WERI-Rb-1 (cell line): ENCODE measurements around the gene SPDYE2.
A peak's percentile ranks its signal among the peaks of the same experiment; 100 is the strongest.
"Not testable (repeated sequence)": the region's sequence is repeated elsewhere in the genome, so short reads cannot be mapped to it uniquely, and the experiment has no call there.

Experiments used
- DNase-seq: peaks from one replicate; pipeline ENCODE4 v3.0.0-alpha.2; 2020
- H3K27ac ChIP-seq: fragments of 250-450 bp; sonication (Bioruptor Pico); 2 replicates; pipeline ENCODE4 v1.5.1; 2020; ENCODE audit warnings: mild to moderate bottlenecking, moderate library complexity
- H3K27me3 ChIP-seq: fragments of 250-450 bp; sonication (Bioruptor Pico); 2 replicates; pipeline ENCODE4 v1.5.1; 2021; ENCODE audit warnings: mild to moderate bottlenecking, low read depth, moderate library complexity; ENCODE audit not compliant: insufficient read depth, severe bottlenecking
- H3K36me3 ChIP-seq: fragments of 250-450 bp; sonication (Bioruptor Pico); 2 replicates; pipeline ENCODE4 v1.5.1; 2020; ENCODE audit warnings: mild to moderate bottlenecking, moderate library complexity
- H3K4me3 ChIP-seq: 2 replicates; pipeline ENCODE4 v1.5.1; 2011; ENCODE audit warnings: low read depth, mild to moderate bottlenecking, control low read depth, low read length
- H3K9me3 ChIP-seq: fragments of 250-450 bp; sonication (Bioruptor Pico); 2 replicates; pipeline ENCODE4 v1.5.1; 2021; ENCODE audit warnings: mild to moderate bottlenecking, moderate library complexity; ENCODE audit not compliant: severe bottlenecking

Gene SPDYE2, protein sequence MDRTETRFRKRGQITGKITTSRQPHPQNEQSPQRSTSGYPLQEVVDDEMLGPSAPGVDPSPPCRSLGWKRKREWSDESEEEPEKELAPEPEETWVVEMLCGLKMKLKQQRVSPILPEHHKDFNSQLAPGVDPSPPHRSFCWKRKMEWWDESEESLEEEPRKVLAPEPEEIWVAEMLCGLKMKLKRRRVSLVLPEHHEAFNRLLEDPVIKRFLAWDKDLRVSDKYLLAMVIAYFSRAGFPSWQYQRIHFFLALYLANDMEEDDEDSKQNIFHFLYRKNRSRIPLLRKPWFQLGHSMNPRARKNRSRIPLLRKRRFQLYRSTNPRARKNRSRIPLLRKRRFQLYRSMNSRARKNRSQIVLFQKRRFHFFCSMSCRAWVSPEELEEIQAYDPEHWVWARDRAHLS

DNA sequence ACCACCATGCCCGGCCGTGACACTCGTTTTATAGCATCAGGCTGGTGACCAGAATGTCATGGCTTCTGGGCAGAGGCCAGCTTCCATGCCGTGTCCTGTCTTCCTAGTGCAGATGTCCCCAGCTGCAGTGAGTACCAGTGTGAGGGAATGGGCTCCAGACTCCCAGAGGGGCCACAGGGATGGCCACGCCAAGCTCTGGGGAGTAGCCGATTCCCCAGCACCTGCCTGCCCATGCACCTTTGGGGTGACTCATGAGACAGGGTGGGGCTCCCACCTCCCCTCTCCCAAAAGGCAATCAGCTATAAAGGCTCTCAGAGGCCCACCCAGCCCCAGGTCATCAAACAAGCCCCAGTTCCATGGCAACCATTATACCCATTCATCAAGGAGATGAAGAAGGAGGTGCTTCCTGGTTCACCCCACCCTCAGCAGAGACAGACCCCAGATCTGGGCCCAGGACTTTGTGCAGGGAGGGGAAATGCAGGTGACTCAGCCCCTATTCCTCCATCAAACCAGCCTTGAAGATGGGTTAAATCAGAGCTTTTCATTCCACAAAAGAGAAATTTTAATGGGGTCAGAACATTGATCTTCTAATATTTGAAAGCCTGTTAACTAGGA, at the start of gene SPDYE2:
TSS of gene SPDYE2 (plus strand) at position 419 of the 615 bp plus-strand sequence. CDS start 2,030 bp downstream, outside the sequence.
- not testable (repeated sequence) for H3K36me3 ChIP-seq, H3K27me3 ChIP-seq, H3K4me3 ChIP-seq, H3K9me3 ChIP-seq, DNase-seq, H3K27ac ChIP-seq

DNA sequence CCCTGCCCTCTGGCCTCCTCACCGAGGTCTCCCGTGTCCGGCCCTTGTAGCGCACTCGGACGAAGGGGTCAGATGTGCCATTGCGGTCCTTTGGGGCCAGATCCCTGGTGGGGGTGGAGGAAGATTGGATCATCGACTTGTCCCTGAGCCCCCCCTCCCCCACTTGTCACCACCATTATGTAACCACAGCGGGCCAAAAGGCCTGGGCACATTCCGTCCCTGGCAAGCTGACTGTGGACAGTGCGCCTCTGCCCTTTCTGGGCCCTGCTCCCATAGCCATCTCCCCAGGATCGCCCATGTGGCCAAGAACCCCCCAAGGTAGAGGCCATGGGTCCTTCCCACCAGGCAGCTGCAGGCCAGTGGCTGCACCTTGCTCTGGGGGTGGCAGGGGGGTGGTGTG, 47.9 kb upstream of the SPDYE2 start:
- H3K9me3 ChIP-seq, H3K27ac ChIP-seq, H3K4me3 ChIP-seq, H3K36me3 ChIP-seq, DNase-seq, H3K27me3 ChIP-seq: not testable (repeated sequence)

DNA sequence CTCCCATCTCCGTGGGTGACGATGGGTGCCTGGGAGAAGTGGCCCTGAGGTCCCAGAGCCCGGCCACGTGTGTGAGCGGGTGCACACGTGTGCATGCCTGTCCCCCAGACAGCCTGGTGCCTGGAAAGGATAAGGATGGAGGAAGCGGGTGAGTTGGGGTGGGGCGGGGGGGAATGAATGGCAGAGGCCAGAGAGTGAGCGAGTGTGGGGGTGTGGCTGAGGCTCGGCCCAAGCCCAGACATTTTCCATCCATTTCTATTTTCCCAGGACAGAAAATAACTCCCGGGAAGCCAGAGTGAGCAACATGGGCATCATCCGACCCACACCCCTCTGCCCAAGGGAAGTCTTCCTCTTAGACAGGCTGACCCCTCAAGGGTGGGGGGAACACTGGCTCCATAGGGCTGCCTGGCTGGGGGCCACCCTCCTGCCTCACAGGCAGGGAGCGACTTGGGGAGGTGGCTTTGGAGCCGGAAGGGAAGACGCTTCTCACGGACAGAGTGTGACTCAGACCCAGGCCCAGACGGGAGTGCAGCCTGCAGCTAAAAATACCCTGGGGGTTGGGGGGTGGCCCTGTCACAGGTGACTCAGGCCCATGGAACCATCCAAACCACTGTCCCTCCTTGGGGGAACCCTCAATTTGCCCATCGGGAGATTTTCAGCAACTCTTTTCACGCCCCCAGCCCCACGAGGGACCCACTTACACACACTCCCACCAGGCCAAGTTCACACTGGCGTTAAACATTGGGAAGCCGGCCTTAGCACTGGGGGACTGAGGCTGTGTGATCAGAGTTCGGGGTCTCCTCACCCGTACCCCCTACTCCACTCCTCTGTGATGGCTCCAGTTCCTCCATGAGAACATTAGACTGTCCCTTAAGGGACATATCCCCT, 45.5 kb upstream of the SPDYE2 start:
- not testable (repeated sequence) for H3K4me3 ChIP-seq, H3K27ac ChIP-seq, H3K9me3 ChIP-seq, H3K36me3 ChIP-seq, DNase-seq, H3K27me3 ChIP-seq

DNA sequence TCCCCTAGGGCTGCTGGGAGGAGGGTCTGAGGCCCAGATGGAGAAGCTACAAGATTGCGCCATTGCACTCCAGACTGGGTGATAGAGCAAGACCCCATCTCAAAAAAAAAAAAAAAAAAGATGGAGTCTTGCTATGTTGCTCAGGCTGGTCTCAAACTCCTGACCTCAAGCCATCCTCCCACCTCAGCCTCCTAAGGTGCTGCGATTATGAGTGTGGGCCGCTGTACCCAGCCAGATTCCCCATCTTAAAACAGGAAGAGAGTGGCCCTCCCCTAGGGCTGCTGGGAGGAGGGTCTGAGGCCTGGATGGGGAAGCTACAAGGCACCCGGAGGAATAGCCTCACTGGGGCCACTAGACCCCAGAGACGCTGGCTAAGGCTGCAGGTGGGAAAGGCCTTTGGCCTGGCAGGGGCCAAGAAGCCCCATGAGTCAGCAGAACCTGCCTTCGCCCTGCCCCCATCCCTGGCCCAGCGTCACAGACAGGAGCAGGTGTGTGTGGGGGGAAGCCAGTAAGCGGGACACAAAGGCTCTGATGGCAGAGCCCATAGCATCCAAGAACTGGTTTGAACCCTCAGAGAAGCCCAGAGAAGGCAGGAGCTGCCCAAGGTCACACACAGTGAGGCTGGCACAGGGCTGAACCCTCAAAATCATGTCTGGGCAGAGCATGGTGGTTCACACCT, 43.5 kb upstream of the SPDYE2 start:
- H3K36me3 ChIP-seq, H3K27ac ChIP-seq, H3K27me3 ChIP-seq, H3K4me3 ChIP-seq, DNase-seq, H3K9me3 ChIP-seq: not testable (repeated sequence)

DNA sequence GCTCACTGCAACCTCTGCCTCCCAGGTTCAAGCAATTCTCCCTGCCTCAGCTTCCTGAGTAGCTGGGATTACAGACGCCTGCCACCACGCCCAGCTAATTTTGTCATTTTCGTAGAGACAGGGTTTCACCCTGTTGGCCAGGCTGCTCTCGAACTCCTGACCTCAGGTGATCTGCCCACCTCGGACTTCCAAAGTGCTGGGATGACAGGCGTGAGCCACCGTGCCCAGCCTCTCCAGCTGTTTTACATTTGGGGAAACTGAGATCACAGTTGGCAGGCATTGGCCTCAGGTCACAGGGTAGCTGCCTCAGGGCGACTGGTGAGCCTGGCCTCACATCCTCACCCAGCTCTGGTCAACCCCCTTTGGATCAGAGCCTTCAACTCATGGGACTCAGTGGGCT, 40.5 kb upstream of the SPDYE2 start:
- H3K4me3 ChIP-seq, H3K27me3 ChIP-seq, H3K36me3 ChIP-seq, DNase-seq, H3K27ac ChIP-seq, H3K9me3 ChIP-seq: not testable (repeated sequence)

DNA sequence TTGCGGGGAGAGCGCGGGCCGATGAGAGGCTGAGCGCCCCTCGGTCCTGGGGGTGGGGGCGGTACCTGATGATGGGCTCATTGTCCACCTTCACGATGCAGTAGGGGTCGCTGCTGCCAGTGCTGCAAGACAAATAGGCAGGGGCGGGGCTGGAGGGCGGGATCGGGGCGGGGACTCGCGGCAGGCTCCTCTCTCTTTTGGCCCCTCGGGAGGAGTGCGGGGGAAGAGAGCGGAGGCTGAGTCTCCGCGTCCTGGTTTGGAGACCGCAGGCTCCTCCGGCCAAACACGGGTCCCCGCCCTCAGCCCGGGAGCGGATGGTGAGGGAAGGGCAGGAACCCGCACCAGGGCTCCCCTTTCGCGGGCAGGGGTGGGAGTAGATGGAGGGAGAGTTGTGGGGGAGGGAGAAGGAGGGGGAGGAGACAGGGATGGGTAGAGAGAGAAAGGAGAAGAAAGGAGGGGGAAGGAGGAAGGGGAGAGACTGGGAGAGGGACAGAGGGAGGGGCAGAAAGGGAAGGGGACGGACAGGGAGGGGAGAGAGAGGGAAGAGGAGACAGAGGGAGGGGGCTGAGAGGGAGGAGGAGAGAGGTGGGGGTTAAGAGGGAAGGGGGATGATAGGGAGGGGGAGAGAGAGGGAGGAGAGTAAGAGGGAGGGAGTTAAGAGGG, 39.0 kb upstream of the SPDYE2 start:
- DNase-seq, H3K9me3 ChIP-seq, H3K36me3 ChIP-seq, H3K27me3 ChIP-seq, H3K4me3 ChIP-seq, H3K27ac ChIP-seq: not testable (repeated sequence)

DNA sequence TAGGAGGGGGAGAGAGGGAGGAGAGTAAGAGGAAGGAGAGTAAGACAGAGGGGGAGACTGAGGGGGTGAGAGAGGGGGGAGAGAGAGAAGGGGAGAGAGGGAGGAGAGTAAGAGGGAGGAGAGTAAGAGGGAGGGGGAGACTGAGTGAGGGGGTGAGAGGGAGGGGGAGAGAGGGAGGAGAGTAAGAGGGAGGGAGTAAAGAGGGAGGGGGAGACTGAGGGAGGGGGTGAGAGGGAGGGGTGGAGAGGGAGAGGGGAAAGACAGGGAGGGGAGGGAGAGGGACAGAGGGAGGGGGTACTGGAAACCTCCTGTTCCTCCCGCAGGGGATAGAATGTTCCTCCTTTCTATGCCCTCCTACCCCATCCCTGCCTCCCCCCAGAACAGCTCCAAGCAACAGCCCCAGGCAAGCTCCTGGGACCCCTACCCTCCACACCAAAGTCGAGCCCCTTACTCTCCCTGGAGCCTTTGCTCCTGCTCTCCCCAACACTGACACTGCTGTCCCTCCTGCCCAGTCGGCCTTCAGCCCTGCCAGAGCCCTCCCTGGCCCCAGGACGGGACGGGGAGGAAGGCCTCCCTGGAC, 38.3 kb upstream of the SPDYE2 start:
- peak overlapping the region; percentile 8 for H3K4me3 ChIP-seq
- H3K36me3 ChIP-seq, H3K27me3 ChIP-seq, H3K27ac ChIP-seq, H3K9me3 ChIP-seq: not testable (repeated sequence)
- DNase-seq, result peak; percentile 70

DNA sequence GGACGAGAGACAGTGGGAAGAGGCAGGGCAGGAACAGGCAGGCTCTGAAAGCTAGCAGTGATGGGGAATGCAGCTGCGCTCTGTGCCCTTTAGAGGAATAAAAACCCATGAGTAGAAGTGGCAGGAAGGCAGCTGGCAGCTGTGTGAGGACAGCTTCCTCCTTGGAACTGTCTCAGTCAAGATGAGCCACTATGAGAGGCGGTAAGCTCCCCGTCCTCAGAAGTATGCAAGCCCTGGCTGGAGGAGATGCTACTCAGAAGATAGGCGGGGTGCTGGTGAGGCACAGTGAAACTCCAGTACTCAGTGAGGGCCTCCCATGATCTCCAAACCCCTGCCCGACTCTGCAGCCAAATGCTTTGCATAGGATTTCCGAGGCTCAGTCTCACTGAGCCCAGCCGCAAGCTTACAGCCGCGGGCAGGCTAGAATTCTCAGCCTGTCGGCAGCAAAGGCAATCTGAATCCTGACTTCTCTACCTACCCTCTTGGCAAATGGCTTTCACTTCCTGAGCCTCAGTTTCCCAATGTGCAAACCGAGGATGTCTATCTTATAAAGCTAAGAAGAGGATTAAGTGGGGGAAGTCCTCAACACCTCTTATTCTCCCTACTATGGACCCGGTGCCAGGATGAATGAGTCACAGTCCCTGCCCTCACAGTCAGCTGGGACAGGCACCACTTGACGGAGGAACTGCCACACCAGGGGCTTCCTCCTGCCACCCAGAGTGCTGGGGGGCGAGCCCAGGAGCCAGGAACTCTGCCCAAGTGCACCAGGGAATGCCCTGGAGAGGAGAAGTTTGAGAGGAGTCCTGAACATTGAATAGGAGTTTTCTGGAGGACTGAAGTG, 35.9 kb upstream of the SPDYE2 start:
- not testable (repeated sequence) for H3K4me3 ChIP-seq, H3K36me3 ChIP-seq, DNase-seq, H3K9me3 ChIP-seq, H3K27ac ChIP-seq, H3K27me3 ChIP-seq

DNA sequence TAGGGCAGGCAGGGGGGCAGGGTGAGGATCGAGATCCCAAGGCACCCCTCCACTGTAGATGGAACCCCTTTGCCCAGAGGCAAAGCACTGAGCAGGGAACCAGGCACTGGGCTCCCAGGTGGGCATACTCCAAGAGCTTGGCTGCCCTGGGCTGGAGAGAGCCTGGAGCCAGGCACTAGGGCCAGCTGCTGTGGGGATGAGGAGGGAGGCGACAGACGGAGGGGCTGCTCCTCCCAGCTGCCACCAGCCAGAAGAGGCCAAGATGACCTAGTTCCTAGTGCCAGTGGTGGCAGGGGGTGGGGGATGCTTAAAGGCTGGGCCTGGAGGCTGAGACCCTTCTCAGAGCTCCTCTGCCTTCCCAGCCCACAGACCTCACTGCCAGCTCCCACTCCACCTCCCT, 35.1 kb upstream of the SPDYE2 start:
- not testable (repeated sequence) for H3K36me3 ChIP-seq, H3K9me3 ChIP-seq, H3K4me3 ChIP-seq, H3K27ac ChIP-seq, H3K27me3 ChIP-seq, DNase-seq

DNA sequence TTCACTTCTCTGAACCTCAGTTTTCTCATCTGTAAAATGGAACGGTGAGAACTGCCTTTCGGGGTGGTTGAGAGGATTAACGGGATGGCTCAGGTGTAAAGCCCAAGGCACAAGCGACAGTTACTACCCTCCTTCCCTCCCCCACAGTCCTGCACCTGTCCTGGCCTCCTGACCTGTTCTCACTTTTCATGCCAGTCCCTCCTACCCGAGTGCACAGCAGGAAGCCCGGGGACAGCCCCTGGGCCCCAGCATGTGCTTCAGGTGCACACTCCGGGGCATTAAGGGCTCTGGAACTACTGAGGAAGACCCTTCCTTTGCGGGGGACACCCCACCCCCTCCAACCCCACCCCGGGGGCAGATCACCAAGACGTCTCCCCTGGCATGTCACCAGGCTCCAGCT, 34.1 kb upstream of the SPDYE2 start:
- not testable (repeated sequence) for H3K36me3 ChIP-seq, H3K27ac ChIP-seq, DNase-seq, H3K4me3 ChIP-seq, H3K27me3 ChIP-seq, H3K9me3 ChIP-seq

DNA sequence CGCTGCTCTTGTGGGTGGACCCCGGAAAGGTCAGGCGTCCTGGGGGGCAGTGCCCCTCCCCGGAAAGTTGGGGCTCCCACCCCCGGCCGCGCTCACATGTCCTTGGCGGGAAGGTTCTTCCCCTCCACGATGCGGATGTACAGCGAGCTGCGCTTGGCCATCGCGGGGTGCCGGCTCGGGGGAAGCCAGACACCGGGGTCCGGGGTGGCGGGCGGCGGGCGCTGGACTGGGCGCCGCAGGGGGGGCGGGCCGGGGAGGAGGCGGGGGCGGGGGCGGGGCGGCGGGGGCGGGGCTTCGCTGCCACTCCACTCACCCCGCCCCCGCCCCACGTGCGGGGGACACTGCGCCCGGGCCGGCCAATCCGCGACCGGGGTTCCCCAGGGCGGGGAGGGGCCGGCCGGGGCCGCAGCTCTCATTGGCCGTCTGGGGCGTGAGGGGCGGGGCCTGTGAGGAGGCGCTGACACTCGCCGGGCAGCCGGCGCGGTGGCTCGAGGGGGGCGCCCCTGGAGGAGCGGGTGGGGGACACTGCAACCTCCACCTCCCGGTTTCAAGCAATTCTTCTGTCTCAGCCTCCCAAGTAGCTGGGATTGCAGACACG, 33.4 kb upstream of the SPDYE2 start, which contains the start of gene RASA4B:
TSS of gene RASA4B (minus strand) at position 228 of the 598 bp plus-strand sequence. CDS start at position 161, 67 bp downstream.
- not testable (repeated sequence) for H3K36me3 ChIP-seq, H3K4me3 ChIP-seq, H3K27me3 ChIP-seq, H3K9me3 ChIP-seq, DNase-seq, H3K27ac ChIP-seq

DNA sequence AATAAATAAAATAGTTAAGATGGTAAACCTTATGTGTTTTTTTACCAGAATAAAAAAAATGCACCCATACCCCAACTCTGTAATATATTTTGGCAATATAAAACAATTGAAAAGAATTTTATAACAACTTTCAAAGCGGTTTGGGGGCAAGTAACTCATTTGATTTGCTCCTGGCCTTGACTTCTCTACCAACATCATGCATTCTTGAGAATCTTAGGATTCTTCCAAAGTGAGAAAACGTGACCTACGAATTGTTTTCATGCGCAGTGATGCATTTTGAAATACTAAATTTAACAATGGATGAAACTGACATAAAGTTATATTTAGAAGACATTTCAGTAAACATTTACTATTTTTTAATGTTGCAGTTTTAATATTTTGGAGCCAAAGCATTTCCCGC, 30.2 kb upstream of the SPDYE2 start:
- not testable (repeated sequence) for DNase-seq, H3K27ac ChIP-seq, H3K4me3 ChIP-seq, H3K36me3 ChIP-seq, H3K27me3 ChIP-seq, H3K9me3 ChIP-seq
